Measurements from ENCODE around the gene GRAP2.

Gene GRAP2

DNA sequence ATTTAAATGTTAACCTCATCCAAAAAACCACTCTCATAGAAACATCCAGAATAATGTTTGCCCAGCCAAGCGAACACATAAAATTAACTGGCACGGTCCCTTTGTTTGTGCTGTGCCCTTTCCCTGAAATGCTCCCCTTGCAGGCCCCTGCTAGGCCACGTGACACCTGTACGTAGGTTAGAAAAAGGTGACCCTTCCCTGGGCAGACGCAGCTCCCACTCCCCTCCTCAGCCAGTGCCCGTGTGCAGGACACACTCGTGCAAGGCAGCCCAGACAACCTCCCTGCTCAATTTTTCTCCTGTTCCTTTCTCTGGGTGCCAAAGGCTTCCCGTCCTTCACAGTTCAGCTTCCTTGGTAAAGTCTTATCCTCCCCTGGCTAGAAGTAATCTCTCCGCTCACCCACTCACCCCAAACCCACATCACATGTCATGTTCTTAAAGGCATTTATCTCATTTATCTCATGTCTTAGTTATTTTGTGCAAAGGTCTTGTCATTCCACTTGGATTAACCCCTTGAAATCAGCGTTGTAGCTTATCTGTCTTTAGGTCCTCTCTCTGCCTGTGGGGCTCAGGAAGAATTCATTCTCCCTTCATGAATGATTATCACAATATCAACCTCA, 114.6 kb downstream of the GRAP2 start:
- no peak for DNase-seq (ENCODE audit: low read depth)

DNA sequence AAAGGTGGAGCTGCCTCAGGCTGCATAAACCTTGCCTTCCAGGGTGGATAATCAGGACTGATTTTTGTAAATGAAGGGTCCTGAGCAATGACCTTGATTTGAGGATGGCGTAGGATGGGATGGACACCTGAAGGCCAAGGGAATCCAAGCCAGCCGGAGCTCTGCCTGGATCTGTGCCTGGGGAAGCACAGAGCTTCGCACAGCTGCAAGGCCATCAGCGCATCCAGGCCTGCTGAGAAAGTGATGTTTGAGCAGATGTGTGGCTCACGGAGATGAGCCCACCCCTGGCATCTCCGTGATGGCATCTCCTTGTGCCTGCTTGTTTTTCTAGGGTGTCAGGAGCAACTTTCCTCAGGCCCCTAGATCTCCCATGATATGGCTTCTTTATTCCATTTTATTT, 117.2 kb downstream of the GRAP2 start:
- no peak for DNase-seq (ENCODE audit: low read depth)

DNA sequence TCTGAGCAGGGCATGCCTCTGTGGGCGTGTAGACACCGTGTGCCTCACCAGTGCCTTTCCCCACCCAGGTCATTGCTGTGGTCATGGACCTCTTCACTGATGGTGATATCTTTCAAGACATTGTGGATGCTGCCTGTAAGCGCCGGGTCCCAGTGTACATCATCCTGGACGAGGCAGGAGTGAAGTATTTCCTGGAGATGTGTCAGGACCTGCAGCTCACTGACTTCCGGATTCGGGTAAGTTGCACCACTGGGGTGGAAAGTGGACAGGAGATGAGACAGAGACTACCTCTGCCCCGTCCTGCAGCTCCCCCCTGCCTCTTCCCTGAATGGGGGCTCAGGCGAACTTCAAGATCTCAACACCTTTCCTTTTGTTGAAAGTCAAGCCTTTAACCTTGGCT, 118.2 kb downstream of the GRAP2 start:
- no peak for DNase-seq (ENCODE audit: low read depth)

GRCh38 chr22:40020956-40021355, 120.1 kb downstream of the GRAP2 start:
- DNase-seq (ENCODE audit: low read depth) = no peak

- no peak for DNase-seq (ENCODE audit: low read depth)
Observed at GRCh38 chr22:40021401-40022000, 120.6 kb downstream of the GRAP2 start.

DNA sequence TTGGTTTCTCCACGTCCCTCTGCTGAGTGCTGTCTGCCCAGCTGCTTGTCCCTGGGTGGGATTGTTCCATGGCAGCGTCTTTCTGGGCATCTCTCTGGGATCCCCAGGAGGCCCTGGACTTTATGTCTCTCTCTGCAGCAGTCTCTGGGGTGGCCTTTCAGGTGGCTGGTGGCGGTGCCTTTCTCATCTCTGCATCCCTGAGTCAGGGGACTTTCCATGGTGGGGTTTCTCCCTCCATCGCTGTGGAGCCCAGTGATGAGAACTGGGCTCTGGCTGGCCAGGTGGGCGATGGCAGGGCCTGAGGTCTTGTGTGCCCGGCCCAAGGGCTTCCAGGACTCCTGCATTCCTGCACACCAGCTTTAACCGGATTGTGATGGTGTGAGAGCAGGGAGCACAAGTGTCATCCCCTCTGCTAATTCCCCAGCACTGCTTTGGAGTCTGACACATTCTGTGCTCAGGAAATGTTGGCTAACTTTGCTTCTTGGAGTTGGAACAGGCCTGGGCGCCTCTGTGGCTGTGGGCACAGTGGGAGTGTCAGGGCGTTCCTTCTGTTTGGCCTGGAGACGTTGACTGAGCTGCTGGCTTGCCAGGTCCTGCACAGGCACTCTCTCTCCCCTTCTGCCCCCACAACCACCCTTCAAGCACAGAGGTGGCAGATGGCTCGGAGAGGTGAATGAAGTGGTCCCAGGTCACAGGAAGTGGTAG, 121.8 kb downstream of the GRAP2 start:
- DNase-seq (ENCODE audit: low read depth) = no peak

All from stimulated activated CD8-positive, alpha-beta memory T cell treated with anti-CD3 and anti-CD28 coated beads, Interleukin-12 subunit alpha, Interleukin-12 subunit beta, amount 100 ng/mL, for 4 hours (primary cell).